DMS114 treated with DMSO at 0.1 percent for 48 hours (cell line): ENCODE data around the gene ENAH.
"Not testable (repeated sequence)": the region's sequence is repeated elsewhere in the genome, so short reads cannot be mapped to it uniquely, and the experiment has no call there.

Experiments
- DNase-seq: peaks from one replicate; lab custom pipeline; 2025; ENCODE audit not compliant: unreplicated experiment; lab: John Stamatoyannopoulos, UW

The ENAH gene

DNA sequence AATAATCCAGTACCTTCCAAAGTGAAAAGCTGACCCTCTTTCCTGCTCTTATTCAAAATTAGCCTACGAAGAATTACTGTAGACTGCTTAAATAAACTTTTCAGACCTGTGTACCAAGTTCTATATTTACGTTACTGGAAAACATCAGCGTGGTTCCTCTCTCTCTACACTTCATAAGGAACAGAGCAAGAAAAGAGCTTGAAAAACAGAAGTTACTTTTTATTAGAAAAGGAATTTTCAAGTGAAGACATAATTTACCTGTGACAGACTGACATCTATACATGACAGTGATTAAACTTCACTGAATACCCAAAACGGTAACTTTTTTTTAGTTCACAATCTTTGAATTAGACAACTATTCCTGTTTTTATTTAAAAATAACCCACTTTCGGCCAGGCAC is 2.7 kb downstream of the ENAH start:
- no peak for DNase-seq

DNA sequence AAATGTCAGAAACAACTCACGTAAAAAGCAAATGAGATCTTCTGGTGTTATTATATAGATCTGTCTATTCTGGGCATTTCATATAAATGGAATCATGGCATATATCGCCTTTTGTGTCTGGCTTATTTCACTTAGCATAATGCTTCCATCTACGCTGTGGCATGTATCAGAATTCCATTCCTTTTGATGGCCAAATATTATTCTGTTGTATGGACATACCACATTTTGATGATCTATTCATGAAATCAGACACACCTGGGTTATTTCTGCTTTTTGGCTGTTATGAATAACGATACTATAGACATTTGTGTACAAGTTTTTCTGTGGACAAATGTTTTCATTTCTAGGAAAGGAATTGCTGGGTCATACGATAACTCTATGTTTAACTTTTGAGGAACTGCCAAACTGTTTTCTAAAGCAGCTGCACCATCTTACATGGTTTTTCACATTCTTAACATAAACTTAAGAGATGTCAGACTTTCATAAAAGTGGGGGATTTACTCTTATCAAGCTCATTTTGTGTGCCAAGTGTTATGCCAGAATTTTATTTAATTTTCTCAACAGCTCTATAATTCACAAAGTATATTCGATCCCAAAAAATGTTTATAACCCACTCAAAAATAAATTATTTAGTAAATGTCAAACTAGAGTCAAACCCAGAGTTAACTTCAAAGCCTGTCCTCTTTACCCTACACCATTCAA is 7.6 kb downstream of the ENAH start:
- DNase-seq: no peak

DNA sequence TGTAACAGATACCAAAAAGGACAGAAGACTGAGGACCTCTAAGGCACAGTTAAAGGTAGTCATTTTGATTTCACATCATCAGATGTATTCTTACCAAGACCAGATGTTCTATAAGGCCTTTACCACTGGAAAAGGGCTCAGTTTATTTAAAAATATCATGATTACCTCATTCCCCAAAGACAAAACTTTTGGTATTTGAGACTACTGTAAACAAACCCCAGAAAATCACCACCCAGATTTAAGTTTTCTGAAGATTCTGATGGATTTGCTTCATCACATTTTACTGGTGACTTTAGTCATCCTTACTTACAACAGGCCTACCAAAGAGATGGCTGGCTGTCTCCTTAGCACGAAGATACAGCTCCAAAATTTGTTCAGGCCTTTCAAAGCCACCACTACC is 8.3 kb downstream of the ENAH start:
- no peak for DNase-seq

DNA sequence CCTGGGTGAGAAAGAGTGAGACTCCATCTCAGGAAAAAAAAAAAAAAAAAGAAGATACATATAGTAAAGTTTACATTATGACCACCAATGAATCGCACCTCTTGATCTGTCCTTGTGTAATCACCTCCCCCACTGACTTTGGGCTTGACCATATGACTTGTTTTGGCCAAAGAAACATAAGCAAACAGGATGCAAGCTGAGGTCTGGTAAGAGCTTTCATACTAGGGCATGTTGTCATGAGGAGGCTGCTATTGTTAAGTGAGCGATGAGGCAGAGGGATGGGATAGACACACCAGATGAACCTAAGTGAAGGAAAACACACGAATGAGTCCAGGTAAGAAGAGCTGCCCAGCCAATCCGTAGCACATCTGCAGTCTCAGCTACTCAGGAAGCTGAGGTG is 10.7 kb downstream of the ENAH start:
- no peak for DNase-seq

GRCh38 chr1:225638853-225639252 is 14.1 kb downstream of the ENAH start:
- DNase-seq: no peak

GRCh38 chr1:225637651-225638199 is 15.2 kb downstream of the ENAH start:
- DNase-seq: no peak

- not testable (repeated sequence) for DNase-seq
These were observed 15.9 kb downstream of the ENAH start for GRCh38 chr1:225636992-225637391.

- DNase-seq: no peak
These were observed 17.3 kb downstream of the ENAH start for GRCh38 chr1:225635649-225636048.

DNA sequence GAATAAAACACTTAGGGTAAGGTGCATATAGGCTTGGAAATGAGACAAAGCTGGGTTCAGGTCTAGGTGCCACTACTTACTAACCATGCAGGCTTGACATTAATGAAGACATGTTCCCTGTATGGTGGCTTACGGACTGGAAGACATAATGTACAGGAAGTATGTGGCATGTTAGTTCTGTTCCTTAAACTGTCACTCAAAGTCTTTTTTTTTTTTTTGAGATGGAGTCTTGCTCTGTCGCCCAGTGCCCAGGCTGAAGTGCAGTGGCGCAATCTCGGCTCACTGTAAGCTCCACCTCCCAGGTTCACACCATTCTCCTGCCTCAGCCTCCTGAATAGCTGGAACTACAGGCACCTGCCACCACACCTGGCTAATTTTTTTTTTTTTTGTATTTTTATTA is 20.1 kb downstream of the ENAH start:
- DNase-seq: not testable (repeated sequence)

DNA sequence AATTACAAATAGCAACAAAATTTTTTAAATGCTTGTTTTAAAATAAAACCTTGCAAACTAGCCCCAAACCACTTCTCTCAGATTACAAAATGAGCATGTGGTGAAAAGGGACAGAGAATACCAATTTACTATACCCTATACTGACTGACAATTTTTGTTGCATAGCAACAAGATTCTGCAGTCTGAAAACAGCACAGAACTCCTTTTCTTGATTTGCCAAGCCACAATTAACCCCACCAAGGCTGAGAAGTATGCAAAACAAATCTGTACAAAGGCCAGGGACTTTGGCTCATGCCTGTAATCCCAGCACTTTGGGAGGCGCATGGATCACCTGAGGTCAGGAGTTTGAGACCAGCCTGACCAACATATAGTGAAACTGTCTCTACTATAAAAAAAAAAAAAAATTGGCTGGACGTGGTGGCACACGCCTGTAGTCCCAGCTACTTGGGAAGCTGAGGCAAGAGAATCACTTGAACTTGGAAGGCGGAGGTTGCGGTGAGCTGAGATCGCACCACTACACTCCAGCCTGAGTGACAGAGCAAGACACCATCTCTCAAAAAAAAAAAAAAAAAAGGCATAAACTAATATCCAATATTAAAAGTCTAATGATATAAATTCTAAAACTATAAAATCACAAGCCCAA is 21.8 kb downstream of the ENAH start:
- DNase-seq: no peak

DNA sequence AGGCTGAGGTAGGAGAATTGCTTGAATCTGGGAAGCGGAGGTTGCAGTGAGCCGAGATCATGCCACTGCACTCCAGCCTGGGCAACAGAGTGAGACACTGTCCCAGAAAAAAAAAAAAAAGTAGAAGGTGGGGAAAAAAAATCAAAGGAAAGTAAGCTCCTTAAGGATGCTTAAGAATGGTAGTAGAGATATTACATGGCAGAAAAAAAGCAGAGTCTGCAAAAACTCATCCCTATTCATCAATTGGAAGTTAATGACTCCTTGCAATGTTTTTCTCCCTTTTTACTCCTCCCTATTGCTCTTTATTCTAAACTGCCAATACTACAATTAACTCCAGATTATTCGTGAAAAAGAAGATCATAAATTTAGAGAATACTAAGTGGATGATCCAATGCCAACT is 23.4 kb downstream of the ENAH start:
- no peak for DNase-seq

DNA sequence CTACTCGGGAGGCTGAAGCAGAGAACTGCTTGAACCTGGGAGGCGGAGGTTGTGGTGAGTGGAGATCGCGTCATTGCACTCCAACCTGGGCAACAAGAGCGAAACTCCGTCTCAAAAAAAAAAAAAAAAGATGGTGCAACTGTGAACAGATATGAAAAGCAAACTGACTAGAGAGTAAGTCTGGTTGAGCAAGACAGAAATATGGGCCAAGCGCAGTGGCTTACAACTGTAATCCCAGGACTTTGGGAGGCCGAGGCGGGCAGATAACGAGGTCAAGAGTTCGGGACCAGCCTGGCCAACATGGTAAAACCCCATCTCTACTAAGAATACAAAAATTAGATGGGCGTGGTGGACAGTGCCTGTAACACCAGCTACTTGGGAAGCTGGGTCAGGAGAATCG is 24.1 kb downstream of the ENAH start:
- not testable (repeated sequence) for DNase-seq

GRCh38 chr1:225627304-225627947 is 25.5 kb downstream of the ENAH start:
- DNase-seq: no peak

DNA sequence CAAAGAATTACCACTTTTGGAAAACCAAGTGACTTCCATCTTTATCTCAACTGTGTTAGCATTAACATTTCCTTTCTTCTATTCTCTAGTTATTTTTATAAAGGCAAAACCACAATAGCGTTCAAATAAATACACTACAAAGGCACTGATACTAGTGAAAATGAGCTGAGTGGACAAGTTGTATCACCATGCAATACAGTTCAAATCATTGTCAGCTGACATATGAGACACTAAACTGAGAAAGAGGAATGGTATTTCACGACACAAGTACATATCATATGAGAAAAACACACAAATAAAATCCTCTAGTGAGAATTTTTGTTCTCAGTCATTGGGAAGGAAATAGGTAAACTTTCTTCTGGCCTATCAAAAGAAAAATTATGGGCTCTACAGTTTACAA is 26.2 kb downstream of the ENAH start:
- DNase-seq: no peak

GRCh38 chr1:225617956-225618355 is 35.0 kb downstream of the ENAH start:
- no peak for DNase-seq

DNA sequence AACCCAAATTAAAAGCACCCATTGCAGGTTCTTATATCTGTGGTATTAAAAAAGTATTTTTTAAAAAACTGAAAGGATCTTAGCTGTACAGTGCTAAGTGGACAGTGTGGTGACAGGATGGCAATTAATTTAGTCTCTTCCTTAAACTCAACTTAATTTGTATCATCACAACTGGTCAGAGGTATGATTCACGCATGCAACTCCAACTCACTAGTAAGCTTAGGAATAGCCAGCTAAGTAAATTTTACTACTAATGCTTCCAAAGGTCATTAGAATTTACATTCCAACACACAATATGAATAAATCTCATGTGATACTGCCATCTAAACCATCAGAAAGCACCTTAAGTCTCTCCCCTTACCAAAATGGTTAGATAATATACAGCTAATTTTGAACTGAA is 35.4 kb downstream of the ENAH start:
- DNase-seq: no peak

GRCh38 chr1:225615403-225615790 is 37.5 kb downstream of the ENAH start:
- DNase-seq: not testable (repeated sequence)

DNA sequence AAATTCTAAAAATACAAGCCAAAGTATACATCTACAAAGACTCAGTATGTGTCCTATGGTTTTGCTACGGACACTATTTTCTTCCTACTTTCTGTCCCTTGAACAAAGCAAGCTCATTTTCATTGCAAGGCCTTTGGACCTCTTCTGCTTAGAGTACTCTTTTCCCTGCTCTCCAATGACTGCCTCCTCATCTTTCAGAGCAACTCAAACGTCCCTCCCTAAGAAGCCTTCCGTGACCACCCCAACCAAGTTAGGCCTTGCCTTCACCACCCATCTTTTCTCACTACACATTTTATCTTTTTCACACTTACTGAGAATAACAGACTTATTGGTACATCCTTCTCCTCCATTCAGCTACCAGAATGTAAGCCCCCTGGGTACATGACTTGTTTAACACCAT is 39.9 kb downstream of the ENAH start:
- peak; percentile 30 for DNase-seq

DNA sequence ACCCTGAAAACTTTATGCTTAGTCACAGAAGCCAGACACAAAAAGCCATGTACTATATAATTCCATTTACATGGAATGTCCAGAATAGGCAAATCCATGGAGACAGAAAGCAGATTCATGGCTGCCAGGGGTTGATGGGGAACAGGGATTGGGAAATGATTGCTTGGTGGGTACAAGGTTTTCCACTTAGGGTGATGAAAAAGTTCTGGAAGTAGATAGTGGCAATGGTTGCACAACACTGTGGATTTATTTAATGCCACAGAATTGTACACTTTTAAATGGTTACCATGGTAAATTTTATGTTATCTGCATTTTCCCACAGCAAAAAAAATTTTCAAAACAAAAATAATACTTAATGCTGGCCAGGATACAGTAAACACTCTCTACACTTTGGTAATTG is 40.6 kb downstream of the ENAH start:
- no peak for DNase-seq

- no peak for DNase-seq
These were observed 41.2 kb downstream of the ENAH start for GRCh38 chr1:225611537-225612223.

GRCh38 chr1:225610539-225610938 is 42.4 kb downstream of the ENAH start:
- no peak for DNase-seq
